Stimulated activated CD8-positive, alpha-beta memory T cell treated with anti-CD3 and anti-CD28 coated beads, Interleukin-4, amount 100 ng/mL, for 24 hours (primary cell): Measurements from ENCODE around the gene ESR2.
"Not testable (repeated sequence)": the region's sequence is repeated elsewhere in the genome, so short reads cannot be mapped to it uniquely, and the experiment has no call there.

Experiments used
- DNase-seq: peaks from one replicate; pipeline ENCODE4 v3.0.0-alpha.2; 2020; ENCODE audit warnings: low read depth

Gene ESR2

GRCh38 chr14:64081174-64081746, 212.9 kb downstream of the ESR2 start:
- no peak for DNase-seq

- DNase-seq = no peak
Measured at GRCh38 chr14:64080452-64080851, 213.7 kb downstream of the ESR2 start.

GRCh38 chr14:64075613-64076005, 218.6 kb downstream of the ESR2 start:
- DNase-seq = no peak

GRCh38 chr14:64074961-64075612, 219.1 kb downstream of the ESR2 start:
- no peak for DNase-seq

- no peak for DNase-seq
Measured at GRCh38 chr14:64069634-64070359, 224.4 kb downstream of the ESR2 start.

GRCh38 chr14:64064447-64064846, 229.7 kb downstream of the ESR2 start:
- no peak for DNase-seq

GRCh38 chr14:64062381-64063115, 231.6 kb downstream of the ESR2 start:
- DNase-seq = no peak

- DNase-seq = no peak
Measured at GRCh38 chr14:64061706-64062105, 232.5 kb downstream of the ESR2 start.

GRCh38 chr14:64061115-64061514, 233.1 kb downstream of the ESR2 start:
- no peak for DNase-seq

GRCh38 chr14:64060648-64061096, 233.5 kb downstream of the ESR2 start:
- no peak for DNase-seq

GRCh38 chr14:64060199-64060545, 234.0 kb downstream of the ESR2 start:
- no peak for DNase-seq

- DNase-seq = no peak
Measured at GRCh38 chr14:64059454-64060198, 234.5 kb downstream of the ESR2 start.

- no peak for DNase-seq
Measured at GRCh38 chr14:64053694-64054669, 240.2 kb downstream of the ESR2 start.

- no peak for DNase-seq
Measured at GRCh38 chr14:64049616-64050381, 244.4 kb downstream of the ESR2 start.

GRCh38 chr14:64045091-64045490, 249.1 kb downstream of the ESR2 start:
- DNase-seq = no peak

GRCh38 chr14:64043296-64043695, 250.9 kb downstream of the ESR2 start:
- not testable (repeated sequence) for DNase-seq

- no peak for DNase-seq
Measured at GRCh38 chr14:64040044-64040443, 254.1 kb downstream of the ESR2 start.

GRCh38 chr14:64038841-64039542, 255.2 kb downstream of the ESR2 start:
- DNase-seq = no peak
